ENCODE data around the gene MYBPC2. TPM values are rescaled to one million over a fixed set of nuclear protein-coding genes. Genes with fewer than 3 reads are reported as not detected.
"Not testable (repeated sequence)": the region's sequence is repeated elsewhere in the genome, so short reads cannot be mapped to it uniquely, and the experiment has no call there.

MYBPC2 gene
- polyA plus RNA-seq, 1 experiment, result not detected

- no peak for DNase-seq (ENCODE audit: low read depth)
- Histone ChIP-seq H3K36me3 (ENCODE audit: control insufficient read depth, insufficient read depth, low read length) (peaks cover 4% of the 10 kb centered on the region), H3K4me3 (ENCODE audit: low read depth, low read length) (no peak overlapping the region), H3K27me3 (ENCODE audit: control insufficient read depth, insufficient read depth, low read length) (no peaks in the 10 kb centered on the region)
- POLR2A ChIA-PET, result no interaction called here
- CTCF ChIA-PET, result interaction anchor here (0.6 kb wide), 1 partner anchor 71 kb away, joined by 3 read pairs; no protein-coding TSS in a partner anchor
- TF ChIP-seq CTCF (IDR thresholded peaks at IDR 0.05; ENCODE audit: insufficient read depth, low read depth, low read length), result no peak
Measured at GRCh38 chr19:50387176-50387867, 45.4 kb upstream of the MYBPC2 start.

- Histone ChIP-seq H3K4me3 (ENCODE audit: low read depth, low read length) (no peak overlapping the region), H3K36me3 (ENCODE audit: control insufficient read depth, insufficient read depth, low read length) (peaks cover under 1% of the 10 kb centered on the region; the same call in 1 of the 2 replicates), H3K27me3 (ENCODE audit: control insufficient read depth, insufficient read depth, low read length) (no peaks in the 10 kb centered on the region)
- POLR2A ChIA-PET, result no interaction called here
- CTCF ChIA-PET, result no interaction called here
- DNase-seq (ENCODE audit: low read depth), result no peak
- no peak for TF ChIP-seq CTCF (IDR thresholded peaks at IDR 0.05; ENCODE audit: insufficient read depth, low read depth, low read length)
Measured at GRCh38 chr19:50387868-50388245, 44.8 kb upstream of the MYBPC2 start.

GRCh38 chr19:50390295-50390694 is 42.4 kb upstream of the MYBPC2 start:
- H3K36me3 ChIP-seq (ENCODE audit: control insufficient read depth, insufficient read depth, low read length); H3K27me3 ChIP-seq (ENCODE audit: control insufficient read depth, insufficient read depth, low read length); H3K4me3 ChIP-seq (ENCODE audit: low read depth, low read length); DNase-seq (ENCODE audit: low read depth): not testable (repeated sequence)
- CTCF ChIA-PET, result interaction anchor here (0.9 kb wide), 1 partner anchor 70 kb away, joined by 3 read pairs; no protein-coding TSS in a partner anchor
- POLR2A ChIA-PET, result interaction anchor here (0.7 kb wide), 1 partner anchor 90 kb away, joined by 11 read pairs; no protein-coding TSS in a partner anchor

GRCh38 chr19:50390952-50391351 is 41.7 kb upstream of the MYBPC2 start:
- POLR2A ChIA-PET; H3K4me3 ChIP-seq (ENCODE audit: low read depth, low read length); CTCF ChIA-PET: not testable (repeated sequence)

GRCh38 chr19:50392759-50393158 is 39.9 kb upstream of the MYBPC2 start:
- TF ChIP-seq CTCF (IDR thresholded peaks at IDR 0.05; ENCODE audit: insufficient read depth, low read depth, low read length), result no peak
- DNase-seq (ENCODE audit: low read depth), result no peak
- CTCF ChIA-PET, result interaction anchor here (1.2 kb wide), 1 partner anchor 8 kb away, joined by 3 read pairs; the partner anchor contains the start of gene POLD1

More at GRCh38 chr19:50390952-50391351, 41.7 kb upstream of the MYBPC2 start:
- not testable (repeated sequence) for DNase-seq (ENCODE audit: low read depth); H3K27me3 ChIP-seq (ENCODE audit: control insufficient read depth, insufficient read depth, low read length); H3K36me3 ChIP-seq (ENCODE audit: control insufficient read depth, insufficient read depth, low read length)

GRCh38 chr19:50393589-50393988 is 39.1 kb upstream of the MYBPC2 start:
- Histone ChIP-seq H3K4me3 (ENCODE audit: low read depth, low read length) (no peak overlapping the region), H3K27me3 (ENCODE audit: control insufficient read depth, insufficient read depth, low read length) (no peaks in the 10 kb centered on the region), H3K36me3 (ENCODE audit: control insufficient read depth, insufficient read depth, low read length) (no peaks in the 10 kb centered on the region)
- DNase-seq (ENCODE audit: low read depth), result no peak
- TF ChIP-seq CTCF (IDR thresholded peaks at IDR 0.05; ENCODE audit: insufficient read depth, low read depth, low read length), result no peak
- ChIA-PET POLR2A (no interaction called here), CTCF (interaction anchor here (1.2 kb wide), 1 partner anchor 9 kb away, joined by 3 read pairs; the partner anchor contains the start of gene POLD1)

More at GRCh38 chr19:50392759-50393158, 39.9 kb upstream of the MYBPC2 start:
- Histone ChIP-seq H3K36me3 (ENCODE audit: control insufficient read depth, insufficient read depth, low read length) (no peaks in the 10 kb centered on the region), H3K4me3 (ENCODE audit: low read depth, low read length) (no peak overlapping the region), H3K27me3 (ENCODE audit: control insufficient read depth, insufficient read depth, low read length) (no peaks in the 10 kb centered on the region)
- POLR2A ChIA-PET, result no interaction called here
